ENCODE data around the gene CHRFAM7A.
"Not testable (repeated sequence)": the region's sequence is repeated elsewhere in the genome, so short reads cannot be mapped to it uniquely, and the experiment has no call there.

Gene CHRFAM7A

DNA sequence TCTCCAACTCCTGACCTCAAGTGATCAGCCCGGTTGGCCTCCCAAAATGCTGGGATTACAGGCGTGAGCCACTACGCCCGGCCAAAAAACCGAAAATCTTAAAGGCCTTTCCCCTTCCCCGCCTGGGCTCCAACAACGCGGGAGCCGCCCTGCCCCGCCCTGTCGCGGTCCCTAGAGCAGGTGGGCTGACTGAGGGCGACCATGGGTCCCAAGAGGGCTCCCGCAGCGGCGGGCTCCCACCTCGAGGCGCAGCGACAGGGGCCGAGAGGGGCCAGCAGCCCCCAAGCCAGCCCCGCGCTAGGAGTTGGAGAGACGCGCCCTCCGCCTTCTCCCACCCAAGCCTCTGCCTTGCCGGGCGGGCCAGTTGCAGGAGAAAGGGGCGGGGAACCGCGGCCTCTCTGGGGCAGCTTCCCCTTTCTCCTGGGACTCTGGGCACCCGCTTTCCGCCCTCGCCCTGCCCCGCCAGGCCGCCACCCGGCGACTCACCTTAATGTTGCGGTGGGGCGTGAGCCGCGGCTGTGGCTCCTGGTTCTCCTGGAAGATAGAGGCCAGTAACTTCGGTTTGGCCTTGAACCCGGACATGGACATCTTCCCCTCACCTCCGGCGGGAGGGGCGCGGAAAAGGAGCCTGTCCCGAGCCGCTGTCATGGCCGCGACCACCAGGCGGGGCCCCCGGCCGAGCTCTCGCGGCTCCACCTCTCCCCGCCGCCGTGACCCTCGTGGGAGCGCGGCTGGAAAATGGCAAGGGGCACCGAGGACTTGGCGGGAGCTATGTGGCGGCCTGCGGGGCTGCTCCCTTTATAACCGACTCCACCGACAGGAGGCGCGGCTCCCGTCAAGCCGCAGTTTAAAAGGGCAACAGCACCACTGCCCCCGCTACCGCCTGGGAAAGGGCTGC is at the start of gene CHRFAM7A:
Gene CHRFAM7A, minus strand, starts transcription at position 775 of the 898 bp plus-strand sequence. CDS start 10,189 bp downstream, outside the sequence.
- DNase-seq (ENCODE audit: low read depth in 2 of 3, low spot score in 1 of 3) = not testable (repeated sequence)

DNA sequence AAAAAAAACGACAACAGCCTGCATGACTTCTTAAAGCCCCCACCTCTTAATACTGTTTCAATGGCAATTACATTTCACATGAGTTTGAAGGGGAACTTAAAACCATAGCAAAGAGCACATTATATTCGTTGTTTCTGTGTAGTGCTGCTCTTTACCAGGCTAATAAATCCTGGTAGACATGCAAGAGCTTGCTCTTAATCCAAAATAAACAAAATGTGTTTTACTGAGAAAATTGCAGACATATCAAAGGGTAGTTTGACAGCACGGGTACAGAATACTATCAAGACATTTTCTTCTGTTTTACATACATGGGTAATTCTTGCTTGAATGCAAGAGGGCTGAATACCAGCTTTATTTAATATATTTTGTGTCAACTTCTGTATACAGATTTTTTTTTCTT is 45.0 kb upstream of the CHRFAM7A start:
- DNase-seq (ENCODE audit: low read depth in 2 of 3, low spot score in 1 of 3) = not testable (repeated sequence)

DNA sequence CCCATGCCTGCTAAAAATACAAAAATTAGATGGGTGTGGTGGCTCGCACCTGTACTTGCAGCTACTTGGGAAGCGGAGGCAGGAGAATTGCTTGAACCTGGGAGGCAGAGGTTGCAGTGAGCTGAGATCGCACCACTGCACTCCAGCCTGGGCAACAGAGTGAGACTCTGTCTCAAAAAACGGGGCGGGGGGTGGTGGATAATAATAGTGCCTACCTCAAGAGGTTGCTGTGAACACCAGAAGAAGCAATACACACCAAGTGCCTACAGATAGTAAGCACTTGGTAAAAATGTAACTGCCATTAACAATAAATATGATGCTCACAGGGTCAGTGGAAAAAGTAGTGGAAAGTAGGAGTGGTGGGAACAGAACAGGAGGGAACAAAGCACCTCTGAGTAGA is 42.5 kb upstream of the CHRFAM7A start:
- not testable (repeated sequence) for DNase-seq (ENCODE audit: low read depth in 2 of 3, low spot score in 1 of 3)

DNA sequence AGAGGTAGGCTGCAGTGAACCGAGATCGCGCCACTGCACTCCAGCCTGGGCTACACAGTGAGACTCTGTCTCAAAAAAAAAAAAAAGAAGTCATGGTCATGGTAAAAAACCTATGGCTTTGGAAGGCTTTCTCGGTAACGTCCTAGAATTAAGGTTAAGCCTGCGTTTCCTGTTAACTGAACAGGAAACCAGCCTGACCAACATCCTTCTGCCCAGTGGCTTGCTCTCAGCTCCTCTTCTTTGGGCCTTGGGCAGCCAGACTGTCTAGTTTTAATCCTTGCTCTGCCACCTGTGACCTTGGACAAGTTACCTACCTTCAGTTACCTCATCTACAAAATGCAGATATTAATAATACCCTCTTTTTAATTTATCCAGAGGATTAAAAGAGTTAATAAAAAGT is 27.4 kb upstream of the CHRFAM7A start:
- not testable (repeated sequence) for DNase-seq (ENCODE audit: low read depth in 2 of 3, low spot score in 1 of 3)

DNA sequence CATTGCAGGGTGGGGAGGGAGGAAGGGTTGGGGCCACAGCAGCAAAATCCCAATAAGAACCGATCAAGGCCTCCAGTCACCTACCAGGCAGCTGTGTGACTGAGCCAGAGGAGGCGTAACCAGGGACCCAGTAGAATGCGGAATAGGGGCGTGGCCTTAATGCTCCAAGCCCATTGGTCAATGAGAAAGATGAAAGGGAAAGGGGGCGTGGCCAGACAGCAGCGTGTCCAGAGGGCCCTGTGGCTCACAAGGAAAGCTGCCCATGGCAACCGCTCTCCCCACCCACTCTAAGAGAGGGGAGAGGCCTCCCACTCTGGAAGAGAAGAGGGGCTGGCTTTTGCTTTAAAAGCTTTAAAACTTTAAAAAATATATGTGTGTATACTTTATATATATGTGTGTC is 20.8 kb upstream of the CHRFAM7A start, which contains the start of gene GOLGA8R:
Gene GOLGA8R, minus strand, starts transcription at position 101 of the 400 bp plus-strand sequence. Its CDS starts 98 bp downstream, at position 3.
- not testable (repeated sequence) for DNase-seq (ENCODE audit: low read depth in 2 of 3, low spot score in 1 of 3)

DNA sequence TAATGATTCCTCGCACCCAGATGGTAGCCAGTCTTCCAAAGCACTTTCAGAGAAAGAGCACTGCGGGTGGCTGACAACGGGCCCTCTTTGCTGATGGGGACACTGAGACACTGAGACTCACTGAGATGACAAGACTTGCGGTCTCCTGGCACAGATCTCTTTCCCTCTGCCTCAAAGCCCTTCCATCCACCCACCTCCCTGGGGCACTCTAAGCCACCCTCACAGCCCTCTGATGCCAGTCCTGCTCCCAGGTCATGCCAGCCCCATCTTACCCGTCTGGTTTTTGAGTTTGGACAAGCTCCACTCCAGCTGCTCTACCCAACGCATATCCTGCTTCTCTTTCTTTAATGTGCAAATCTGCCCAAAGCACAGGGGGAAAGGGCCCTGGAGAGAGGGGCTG is 14.3 kb upstream of the CHRFAM7A start:
- not testable (repeated sequence) for DNase-seq (ENCODE audit: low read depth in 2 of 3, low spot score in 1 of 3)

DNA sequence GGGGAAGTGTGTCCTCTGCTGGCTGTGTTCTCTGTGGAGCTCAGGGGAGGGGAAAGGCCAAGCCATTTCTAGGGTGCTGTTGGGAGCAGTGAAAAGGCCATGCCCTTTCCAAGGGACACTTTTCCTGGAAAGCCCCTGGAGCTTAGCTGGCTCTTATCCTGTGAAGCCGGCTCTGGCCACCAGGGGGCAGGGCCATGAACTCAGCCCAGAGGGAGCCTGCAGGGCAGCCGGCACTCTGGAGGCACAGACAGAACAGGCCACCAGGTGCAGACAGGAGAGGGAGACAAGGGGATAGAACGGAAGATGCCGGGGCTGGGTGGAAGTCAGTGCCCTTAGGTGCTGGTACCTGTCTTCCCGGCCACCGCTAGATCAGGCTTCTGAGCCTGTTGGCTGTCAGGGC is 5.6 kb upstream of the CHRFAM7A start:
- peak; percentile 28 to 74 (median 56) for DNase-seq (ENCODE audit: low read depth in 2 of 3, low spot score in 1 of 3)

DNA sequence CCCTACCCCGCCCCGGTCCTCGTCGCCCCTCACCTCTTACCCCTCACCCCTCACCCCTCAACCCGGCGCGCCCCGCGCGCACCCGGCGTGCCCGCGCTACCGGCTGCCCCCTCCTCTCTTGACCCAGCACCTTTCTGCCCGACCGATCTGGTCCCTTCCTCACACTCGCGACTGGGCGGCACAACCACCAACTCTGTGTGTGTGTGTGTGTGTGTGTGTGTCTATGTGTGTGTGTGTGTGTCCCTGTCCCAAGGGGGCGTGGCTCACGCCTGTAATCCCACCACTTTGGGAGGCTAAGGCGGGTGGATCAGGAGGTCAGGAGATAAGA is 288 bp upstream of the CHRFAM7A start:
- DNase-seq (ENCODE audit: low read depth in 2 of 3, low spot score in 1 of 3) = not testable (repeated sequence)

DNA sequence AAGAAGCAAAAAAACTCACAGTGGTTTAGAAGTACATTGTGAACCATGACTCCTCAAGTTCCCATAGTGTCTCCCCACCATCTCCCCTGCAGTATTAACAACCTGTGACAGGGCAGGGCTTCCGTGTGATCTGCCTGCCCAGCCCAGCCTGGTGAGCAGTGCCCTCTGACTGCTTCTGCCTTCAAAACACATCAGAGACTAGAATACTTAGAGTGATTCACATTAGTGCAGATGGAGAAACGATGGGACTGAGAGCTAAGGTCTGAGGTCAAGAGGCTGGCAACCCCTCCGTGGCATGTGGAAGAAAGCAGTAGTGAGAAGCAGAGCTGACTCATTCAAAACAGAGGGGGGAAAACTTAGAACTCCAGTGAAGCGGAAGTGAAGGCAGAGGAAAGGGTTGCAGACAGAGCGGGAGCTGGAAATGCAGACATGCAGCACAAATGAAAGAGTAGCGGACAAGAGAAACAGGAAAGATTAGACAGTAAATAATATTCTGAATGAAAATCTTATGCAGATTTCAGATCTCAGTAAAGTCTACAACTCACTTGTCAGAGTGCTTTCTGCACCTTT is 6.9 kb downstream of the CHRFAM7A start:
- DNase-seq (ENCODE audit: low read depth in 2 of 3, low spot score in 1 of 3) = not testable (repeated sequence)

DNA sequence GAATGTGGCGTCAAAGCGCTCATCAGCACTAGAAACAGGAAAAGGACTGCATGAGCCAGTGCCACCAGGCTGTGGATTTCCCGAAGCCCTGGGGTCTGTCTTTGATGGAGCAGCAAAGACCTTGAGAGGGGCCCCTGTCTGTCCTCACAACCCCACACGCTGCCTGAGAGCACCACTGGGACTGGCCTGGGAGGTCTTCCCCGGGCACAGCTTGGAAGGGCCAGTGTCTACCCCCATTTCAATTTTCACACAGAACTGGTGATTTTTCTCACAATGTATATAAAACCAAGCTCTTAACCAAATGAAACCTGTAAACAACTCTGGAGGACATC is 16.3 kb downstream of the CHRFAM7A start:
- DNase-seq (ENCODE audit: low read depth in 2 of 3, low spot score in 1 of 3) = not testable (repeated sequence)

DNA sequence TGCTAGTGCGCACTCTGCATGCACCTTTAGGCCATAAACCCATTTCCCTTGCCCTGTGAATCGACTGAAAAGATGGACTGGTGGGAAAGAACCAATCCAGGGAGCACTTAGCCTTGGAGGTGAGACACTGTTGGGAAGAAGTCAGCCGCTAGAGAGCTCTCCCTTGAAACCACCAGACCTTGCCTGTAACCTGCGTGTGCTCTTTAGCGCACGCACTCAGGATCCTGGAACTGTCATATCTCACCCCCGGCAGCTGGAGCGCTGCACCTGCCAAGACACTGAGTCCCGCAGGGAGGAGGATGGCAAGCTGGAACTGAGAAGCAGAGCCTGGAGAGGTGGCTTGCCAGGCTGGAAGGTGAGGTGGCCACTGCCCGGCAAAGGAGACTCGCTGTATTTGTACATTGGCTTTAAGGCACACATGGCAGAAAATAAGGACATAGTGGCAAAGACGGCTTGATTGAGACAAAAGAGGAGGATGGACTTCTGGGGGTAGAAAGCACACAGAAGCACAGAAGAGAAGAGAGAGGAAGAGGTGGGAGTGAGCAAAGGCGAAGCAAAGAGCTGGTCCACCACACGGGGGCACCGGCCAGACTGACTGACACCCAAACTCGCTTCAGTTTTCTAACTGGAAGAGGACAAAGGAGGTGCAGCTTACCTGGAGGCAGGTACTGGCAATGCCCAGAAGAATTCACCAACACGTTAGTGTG is 16.8 kb downstream of the CHRFAM7A start:
- DNase-seq (ENCODE audit: low read depth in 2 of 3, low spot score in 1 of 3) = not testable (repeated sequence)

DNA sequence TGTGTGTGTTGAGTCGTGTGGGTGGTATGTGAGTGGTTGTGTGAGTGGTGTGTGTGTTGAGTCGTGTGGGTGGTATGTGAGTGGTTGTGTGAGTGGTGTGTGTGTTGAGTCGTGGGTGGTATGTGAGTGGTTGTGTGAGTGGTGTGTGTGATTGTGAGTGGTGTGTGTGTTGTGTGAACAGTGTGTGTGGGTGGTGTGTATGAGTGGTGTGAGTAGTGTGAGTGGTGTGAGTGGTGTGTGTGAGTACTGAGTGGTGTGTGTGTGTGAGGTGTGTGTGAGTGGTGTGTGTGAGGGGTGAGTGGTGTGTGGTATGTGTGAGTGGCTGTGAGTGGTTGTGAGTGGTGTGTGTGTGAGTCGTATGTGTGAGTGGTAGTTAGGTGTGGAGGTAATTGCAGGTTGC is 17.5 kb downstream of the CHRFAM7A start:
- not testable (repeated sequence) for DNase-seq (ENCODE audit: low read depth in 2 of 3, low spot score in 1 of 3)

DNA sequence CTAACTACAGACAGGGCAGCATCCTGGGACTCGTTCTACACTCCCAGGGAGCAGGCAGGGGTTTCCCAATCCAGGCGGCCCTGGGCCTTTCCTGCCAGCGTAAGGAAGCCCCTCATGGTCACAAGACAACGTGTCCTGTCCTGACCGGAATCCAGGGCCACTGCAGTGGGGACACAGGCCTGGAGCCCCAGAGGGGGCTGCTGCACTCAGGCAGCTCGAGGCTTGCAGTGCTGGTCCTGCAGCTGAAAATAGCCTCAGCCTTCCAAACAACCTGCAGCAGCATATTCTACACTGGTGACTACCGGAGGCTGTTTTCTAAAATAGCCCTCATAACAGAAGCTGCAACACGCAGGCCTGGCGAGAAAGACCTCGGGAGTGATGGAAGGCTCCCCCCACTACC is 18.5 kb downstream of the CHRFAM7A start:
- not testable (repeated sequence) for DNase-seq (ENCODE audit: low read depth in 2 of 3, low spot score in 1 of 3)

DNA sequence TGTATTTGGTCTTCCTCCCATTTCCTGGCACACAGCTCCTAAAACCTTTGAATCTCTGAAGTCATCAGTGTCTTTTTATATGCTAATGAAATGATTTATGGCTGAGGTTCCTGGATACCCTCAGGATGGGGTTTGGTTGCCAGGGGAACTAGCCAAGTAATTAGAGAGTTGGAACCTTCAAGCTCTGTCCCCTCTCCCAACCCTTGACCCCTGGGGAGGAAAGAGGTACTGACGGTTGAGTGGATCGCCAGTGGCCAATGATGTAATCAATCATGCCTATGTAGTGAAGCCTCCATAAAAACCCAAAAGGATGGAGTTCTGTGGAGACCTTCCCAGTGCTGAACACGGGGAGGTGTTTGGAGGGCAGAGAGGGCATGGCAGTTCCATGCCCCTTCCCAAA is 25.1 kb downstream of the CHRFAM7A start:
- not testable (repeated sequence) for DNase-seq (ENCODE audit: low read depth in 2 of 3, low spot score in 1 of 3)

DNA sequence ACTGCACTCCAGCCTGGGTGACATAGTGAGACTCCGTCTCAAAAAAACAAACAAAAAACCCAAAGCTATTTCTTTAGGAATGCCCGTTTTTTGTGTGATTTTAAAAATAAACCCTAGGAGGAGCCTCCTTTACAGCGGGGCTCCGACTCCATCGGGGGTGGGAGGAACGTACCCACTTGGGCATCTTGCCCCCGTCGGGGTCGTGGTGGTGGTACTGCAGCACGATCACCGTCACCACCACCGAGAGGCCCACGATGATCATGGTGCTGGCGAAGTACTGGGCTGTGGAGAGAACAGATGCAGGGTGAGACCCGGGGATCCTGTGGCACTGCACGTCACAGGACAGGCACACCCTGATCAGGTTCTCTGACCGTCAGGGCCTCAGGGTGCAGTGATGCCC is 26.1 kb downstream of the CHRFAM7A start:
- not testable (repeated sequence) for DNase-seq (ENCODE audit: low read depth in 2 of 3, low spot score in 1 of 3)

DNA sequence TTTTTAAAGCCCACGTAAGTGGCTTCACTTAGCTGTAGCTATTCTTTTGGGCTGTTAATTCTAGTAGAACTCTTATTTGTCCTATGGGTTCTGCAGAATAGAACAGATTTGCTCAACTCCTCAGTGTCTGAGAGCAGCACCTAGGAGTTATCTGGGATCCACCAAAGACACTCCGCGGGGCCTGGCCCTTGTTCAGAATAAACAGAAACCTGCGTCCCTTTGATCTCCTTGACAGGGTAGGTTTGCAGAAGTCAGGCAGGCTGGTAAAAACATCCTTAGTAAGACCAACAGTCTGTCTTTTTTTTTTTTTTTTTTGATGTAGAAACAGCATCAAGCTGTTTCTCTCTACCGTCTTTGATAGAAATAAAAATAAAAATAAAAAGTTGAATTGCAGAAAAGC is 31.9 kb downstream of the CHRFAM7A start:
- not testable (repeated sequence) for DNase-seq (ENCODE audit: low read depth in 2 of 3, low spot score in 1 of 3)

DNA sequence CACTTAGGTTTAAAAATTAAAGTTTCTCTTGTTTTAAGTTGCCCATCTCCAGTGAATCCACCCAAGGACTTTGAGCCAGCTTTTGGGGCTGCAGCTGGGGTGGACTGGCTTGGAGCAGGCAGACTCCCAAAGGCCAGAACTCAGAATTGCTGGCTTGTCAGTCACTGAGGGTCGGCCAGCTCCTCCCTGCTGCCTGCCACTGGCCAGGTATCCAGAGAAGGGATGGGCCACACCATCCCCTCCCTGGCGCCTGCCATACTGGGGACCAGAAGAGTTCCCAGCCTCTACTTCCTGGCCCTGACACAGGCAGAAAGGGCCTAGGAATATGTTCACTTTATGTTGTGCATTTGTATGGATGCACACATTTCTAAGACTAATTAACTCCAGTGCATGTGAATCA is 32.4 kb downstream of the CHRFAM7A start:
- not testable (repeated sequence) for DNase-seq (ENCODE audit: low read depth in 2 of 3, low spot score in 1 of 3)

DNA sequence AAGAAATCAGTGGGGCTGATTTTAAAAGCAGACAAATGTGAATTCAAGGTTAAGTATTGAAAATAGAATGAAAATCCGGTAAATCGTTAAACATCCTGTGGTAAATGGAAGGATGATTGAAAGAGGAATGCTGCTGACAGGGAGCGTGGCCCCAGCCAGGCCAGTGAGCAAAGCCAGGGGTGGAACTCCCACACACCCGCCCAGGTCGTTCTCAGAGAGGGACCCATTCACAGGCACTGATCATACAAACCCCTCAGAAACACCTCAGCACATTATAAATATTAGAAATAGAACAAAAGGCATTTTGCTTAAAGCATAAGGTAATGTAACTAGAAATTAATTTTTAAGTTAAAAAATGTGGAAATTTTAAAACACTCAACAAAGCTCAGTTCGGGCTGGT is 38.3 kb downstream of the CHRFAM7A start:
- DNase-seq (ENCODE audit: low read depth in 2 of 3, low spot score in 1 of 3) = not testable (repeated sequence)

DNA sequence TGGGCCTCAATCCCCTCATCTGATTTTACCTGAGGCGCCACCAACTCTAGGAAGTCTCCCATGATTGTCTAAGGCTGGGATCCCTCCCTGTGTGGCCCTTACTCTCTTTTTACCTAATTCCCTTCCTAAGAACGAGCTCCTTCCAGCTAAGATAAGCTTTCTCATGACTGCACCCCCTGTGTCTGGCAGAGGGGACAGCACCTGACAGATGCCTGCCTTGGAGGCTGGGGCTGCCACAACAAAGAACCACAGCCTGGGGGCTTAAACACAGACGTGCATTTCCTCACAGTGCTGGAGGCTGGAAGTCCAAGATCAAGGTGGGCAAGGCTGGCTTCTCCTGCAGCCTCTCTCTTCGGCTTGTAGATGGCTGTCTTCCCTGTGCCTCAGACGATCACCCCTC is 43.5 kb downstream of the CHRFAM7A start:
- DNase-seq (ENCODE audit: low read depth in 2 of 3, low spot score in 1 of 3) = not testable (repeated sequence)

DNA sequence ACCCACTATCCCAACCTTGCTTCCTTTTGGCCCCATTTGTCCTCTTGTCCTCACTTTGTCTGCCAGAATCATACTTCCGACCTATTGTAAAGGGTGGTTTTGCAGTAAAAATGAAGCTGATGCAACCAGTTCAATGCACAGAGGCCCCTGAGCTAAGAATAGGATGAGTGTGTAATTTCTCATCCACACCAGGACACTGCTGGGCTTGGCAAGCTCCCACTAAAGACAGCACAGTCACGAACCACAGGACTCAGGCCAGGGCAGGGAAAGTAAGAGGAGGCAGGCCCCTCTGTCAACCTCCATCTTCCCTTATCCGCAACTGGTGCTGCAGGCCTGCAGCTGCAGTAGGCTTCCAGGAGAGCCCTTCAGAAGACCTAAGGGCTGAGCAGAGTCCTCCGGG is 56.8 kb downstream of the CHRFAM7A start:
- DNase-seq (ENCODE audit: low read depth in 2 of 3, low spot score in 1 of 3) = not testable (repeated sequence)

DNA sequence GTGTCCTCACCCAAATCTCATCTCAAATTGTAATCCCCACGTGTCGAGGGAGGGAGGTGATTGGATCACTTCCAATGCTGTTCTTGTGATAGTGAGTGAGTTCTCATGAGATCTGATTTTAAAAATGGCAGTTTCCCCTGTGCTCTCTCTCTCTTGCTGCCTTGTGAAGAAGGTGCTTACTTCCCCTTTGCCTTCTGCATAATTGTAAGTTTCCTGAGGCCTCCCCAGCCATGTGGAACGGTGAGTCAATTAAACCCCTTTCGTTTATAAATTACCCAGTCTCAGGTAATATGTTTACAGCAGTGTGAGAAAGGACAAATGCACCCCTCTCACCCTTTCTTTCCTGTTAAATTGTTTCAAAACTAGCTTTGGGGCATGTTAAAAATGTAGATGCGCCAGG is 59.2 kb downstream of the CHRFAM7A start:
- not testable (repeated sequence) for DNase-seq (ENCODE audit: low read depth in 2 of 3, low spot score in 1 of 3)

DNA sequence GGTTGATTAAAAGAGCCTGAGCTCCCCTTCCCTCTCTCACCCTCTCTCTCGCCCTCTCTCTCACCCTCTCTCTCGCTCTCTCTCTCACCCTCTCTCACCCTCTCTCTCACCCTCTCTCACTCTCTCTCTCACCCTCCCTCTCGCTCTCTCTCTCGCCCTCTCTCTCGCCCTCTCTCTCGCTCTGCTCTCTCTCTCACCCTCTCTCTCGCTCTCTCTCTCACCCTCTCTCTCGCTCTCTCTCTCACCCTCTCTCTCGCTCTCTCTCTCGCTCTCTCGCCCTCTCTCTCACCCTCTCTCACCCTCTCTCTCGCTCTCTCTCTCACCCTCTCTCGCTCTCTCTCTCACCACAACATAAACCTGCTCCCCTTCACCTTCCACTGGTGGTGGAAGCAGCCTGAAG is 67.2 kb downstream of the CHRFAM7A start:
- not testable (repeated sequence) for DNase-seq (ENCODE audit: low read depth in 2 of 3, low spot score in 1 of 3)

Measured in stimulated activated CD4-positive, alpha-beta T cell treated with anti-CD3 and anti-CD28 coated beads, Interleukin-12 subunit alpha, Interleukin-12 subunit beta, amount 100 ng/mL, for 48 hours (primary cell).